Islet precursor cell (in vitro differentiated cells): ENCODE results near the gene PTPRG.

Experiments used
- DNase-seq: peaks from one replicate; pipeline ENCODE4 v3.0.0-alpha.2; 2018

The PTPRG gene

GRCh38 chr3:61663356-61664104 lies 102.2 kb downstream of the PTPRG start:
- no peak for DNase-seq

DNA sequence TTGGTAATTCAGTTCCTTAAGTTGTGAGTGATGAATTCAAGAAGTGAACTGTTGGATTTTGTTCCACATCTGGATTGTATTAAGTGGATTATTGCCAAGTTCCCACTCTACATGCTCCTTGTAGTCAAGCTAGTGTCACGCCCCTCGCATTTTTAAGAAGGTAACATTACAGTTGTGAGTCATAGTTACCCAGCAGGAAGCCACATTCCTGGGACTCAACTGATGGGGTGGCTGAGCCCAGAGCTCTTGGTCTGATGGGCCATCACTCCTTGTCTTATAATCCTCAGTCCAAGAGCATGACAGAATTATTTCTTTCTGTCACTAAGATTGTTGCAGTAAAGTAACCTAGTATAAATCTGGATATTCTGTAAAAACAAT lies 102.7 kb downstream of the PTPRG start:
- DNase-seq, result peak; percentile 74

GRCh38 chr3:61665121-61665520 lies 103.8 kb downstream of the PTPRG start:
- no peak for DNase-seq

DNA sequence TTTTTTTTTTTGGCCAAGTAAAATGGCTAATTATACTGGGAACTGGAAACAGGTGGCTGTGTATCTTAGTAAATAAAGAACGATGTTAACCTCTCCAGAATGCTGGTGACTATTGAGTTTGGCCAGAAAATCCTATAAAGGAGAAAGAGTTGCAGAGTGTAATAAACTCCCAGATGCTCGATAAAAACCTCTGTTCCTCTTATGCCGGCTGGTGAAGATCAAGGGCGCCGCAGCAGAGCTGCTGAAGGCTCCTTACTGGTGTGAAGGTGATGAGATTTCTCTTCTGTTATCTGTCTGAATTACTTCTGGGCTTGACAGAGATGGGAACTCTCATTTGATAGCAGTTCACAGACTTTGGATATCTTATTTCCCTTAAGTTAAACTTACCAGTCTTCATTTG lies 104.6 kb downstream of the PTPRG start:
- DNase-seq, result no peak

DNA sequence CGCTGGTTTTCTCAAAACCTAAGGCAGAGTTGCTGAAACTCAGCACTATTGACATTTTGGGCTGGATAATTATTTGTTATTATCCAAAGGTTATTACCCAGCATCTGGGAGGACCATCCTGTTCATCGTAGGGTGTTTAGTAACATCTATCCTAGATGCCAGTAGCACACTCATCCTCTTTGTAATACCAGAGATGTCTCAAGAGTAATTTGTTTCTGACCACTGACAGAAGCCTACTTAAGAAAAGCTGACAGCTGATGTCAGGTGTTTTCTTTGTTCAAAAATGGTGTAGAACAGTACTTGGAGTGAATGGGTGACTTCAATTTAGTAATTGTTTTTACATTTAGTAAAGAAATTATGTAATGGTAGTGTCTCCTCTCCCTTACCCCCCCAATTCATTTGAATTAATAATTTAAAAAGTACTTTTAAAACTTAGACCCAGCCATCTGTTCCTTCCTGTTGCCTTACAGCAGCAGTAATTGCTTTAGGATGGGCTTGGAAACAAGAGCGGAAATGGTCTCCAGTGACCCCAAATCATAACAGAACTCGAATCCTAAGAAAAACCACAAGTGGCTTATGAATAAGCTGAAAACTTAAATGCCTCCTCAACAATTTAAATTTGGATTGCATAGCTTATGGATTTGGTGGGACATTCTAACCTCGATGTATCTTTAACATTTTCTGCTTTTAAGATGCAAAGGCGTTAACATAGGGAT lies 105.4 kb downstream of the PTPRG start:
- no peak for DNase-seq

- no peak for DNase-seq
Measured at GRCh38 chr3:61667383-61667782, 106.0 kb downstream of the PTPRG start.

- DNase-seq, result no peak
Measured at GRCh38 chr3:61667814-61668213, 106.4 kb downstream of the PTPRG start.

DNA sequence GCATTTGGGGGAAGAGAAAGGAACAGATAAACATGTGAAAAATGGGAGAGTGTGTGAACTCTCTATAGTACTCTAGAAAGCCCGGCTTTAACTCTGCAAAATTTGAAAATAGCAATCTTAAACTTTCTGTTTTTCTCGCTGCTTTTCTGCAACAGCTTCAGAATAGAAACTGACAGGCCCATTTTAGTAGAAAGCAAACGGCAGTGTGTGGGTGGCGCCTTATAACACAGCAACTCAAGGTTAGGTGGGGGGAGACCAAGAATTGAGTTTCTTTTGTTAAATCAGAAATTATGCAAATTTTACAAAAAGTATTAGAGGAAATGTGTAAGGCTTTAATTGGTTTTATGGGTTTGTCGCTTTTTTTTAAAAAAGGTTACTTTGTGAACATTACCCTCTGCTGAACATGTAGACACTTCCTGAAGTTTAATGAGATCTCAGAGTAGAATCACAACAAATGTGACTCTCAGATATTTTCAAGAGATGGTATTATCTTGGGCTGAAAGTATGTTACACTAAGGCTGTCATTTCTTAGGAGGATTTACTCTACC lies 107.0 kb downstream of the PTPRG start:
- DNase-seq, result no peak

GRCh38 chr3:61669203-61669602 lies 107.8 kb downstream of the PTPRG start:
- DNase-seq, result no peak

GRCh38 chr3:61669668-61670299 lies 108.4 kb downstream of the PTPRG start:
- DNase-seq, result no peak

- DNase-seq, result no peak
Measured at GRCh38 chr3:61673651-61674050, 112.3 kb downstream of the PTPRG start.

DNA sequence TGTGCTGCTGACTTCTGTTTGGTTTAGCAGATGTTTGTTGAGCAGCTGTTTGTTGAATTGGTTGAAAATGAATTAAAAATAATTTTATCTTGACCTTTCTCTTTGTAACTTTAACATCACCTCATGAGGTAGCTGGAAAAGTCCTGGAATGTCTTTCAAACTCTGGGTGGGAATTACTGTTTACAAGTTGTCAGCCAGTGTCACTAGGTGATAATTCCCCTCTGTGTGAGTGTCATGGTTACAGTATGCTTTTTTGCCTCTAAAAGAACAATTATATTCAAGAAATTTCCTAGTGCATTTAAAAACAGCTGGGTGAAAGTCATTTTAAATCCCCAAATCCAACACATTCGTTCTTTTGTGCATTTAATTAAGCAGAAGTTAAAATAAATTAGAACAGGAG lies 113.2 kb downstream of the PTPRG start:
- DNase-seq, result no peak

DNA sequence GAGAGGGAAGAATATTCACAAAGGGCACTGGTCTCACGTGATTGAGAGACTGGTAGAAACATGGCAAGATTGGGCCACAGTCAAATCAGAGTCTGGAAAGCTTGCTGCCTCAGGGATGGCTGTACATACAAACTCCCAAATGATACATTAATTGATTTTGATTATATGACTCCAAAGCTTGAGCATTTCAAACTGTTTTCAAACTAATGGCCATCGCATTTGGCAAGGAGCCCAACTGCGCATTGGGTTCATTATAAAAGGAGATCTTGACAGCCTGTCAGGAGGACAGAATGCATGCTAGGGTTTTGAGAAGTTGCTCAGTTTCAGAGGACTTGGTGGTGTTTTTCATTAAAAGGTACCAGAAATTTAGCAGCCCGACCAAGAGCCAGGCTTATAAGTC lies 117.7 kb downstream of the PTPRG start:
- DNase-seq, result no peak

GRCh38 chr3:61680617-61681016 lies 119.2 kb downstream of the PTPRG start:
- DNase-seq, result no peak

- DNase-seq, result no peak
Measured at GRCh38 chr3:61681636-61682035, 120.3 kb downstream of the PTPRG start.

GRCh38 chr3:61682671-61683548 lies 121.5 kb downstream of the PTPRG start:
- no peak for DNase-seq

GRCh38 chr3:61683549-61684236 lies 122.3 kb downstream of the PTPRG start:
- DNase-seq, result no peak

GRCh38 chr3:61684386-61684785 lies 123.0 kb downstream of the PTPRG start:
- no peak for DNase-seq

GRCh38 chr3:61685755-61686154 lies 124.4 kb downstream of the PTPRG start:
- DNase-seq, result no peak

- no peak for DNase-seq
Measured at GRCh38 chr3:61686228-61686648, 124.9 kb downstream of the PTPRG start.

DNA sequence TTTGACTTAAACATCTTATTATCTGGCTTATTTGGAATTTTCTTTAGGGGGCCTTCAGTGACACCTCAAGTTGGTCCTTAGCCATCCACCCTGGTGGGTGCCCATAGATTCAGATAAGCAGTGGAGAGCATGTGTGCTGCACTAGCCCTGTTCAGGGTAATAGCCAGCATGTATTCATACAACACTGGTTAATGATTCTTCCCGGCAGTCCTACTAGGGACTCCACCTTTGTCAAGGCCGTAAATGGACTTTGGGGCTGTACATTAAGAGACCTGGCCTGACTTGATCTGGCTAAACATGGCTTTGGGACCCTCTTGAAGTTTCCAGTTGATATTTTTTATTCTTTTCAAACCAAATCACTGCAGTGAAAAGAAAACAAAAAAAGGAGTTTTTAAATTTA lies 125.8 kb downstream of the PTPRG start:
- DNase-seq, result no peak

DNA sequence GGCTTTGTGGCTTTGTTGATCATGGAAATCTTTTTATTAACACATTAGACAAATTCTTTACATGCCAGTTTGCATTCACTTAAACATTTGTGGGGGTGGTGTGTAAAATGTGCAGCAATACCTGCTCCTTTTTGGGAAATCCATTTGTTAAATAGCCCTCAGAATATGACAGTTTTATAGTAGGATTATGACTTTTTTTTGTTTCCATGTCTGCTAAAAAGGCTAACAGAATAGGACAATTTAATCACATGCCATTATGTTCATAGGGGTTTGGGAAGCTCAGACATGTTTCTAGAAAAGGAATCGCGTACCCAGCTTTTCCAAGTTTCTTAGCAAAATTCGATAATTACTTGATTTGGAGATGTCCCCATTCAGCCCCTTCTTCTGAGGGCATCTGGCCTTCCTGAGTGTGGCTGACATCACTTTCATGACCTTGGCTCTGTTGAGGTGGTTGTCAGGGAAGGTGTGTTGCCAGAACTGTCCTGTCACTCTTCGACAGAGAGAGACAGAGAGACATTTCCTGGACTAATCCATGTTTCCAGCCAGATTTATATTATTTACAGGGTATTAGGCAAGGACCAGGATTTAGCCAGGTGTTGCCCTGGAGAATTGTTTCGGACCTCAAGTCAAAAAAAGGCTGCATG lies 126.4 kb downstream of the PTPRG start:
- DNase-seq, result no peak
